Trophoblast cell (in vitro differentiated cells and primary cell): ENCODE measurements around the gene ACOT9.

Source experiments
- DNase-seq, 2 donors: peaks; one replicate each; pipeline ENCODE4 v3.0.0-alpha.2; 2016
- H2AFZ ChIP-seq: 2 replicates; pipeline ENCODE4 v1.6.1; 2013; ENCODE audit warnings: low read length, moderate library complexity, mild to moderate bottlenecking; ENCODE audit not compliant: insufficient read depth, poor library complexity
- H2AK5ac ChIP-seq: 2 replicates; pipeline ENCODE4 v1.6.1; 2013; ENCODE audit warnings: mild to moderate bottlenecking, low read length
- H2BK120ac ChIP-seq: 2 replicates; pipeline ENCODE4 v1.6.1; 2013; ENCODE audit warnings: low read length, mild to moderate bottlenecking, moderate library complexity; ENCODE audit not compliant: insufficient read depth, poor library complexity
- H2BK12ac ChIP-seq: 2 replicates; pipeline ENCODE4 v1.6.1; 2013; ENCODE audit warnings: mild to moderate bottlenecking, low read length, moderate library complexity
- H2BK5ac ChIP-seq: 2 replicates; pipeline ENCODE4 v1.6.1; 2013; ENCODE audit warnings: low read length, low read depth, moderate library complexity, mild to moderate bottlenecking; ENCODE audit not compliant: poor library complexity
- H3K14ac ChIP-seq: 2 replicates; pipeline ENCODE4 v1.6.1; 2013; ENCODE audit warnings: mild to moderate bottlenecking, low read length
- H3K18ac ChIP-seq: 2 replicates; pipeline ENCODE4 v1.6.1; 2013; ENCODE audit warnings: mild to moderate bottlenecking, low read length
- H3K23ac ChIP-seq: 2 replicates; pipeline ENCODE4 v1.6.1; 2013; ENCODE audit warnings: low read length
- H3K27ac ChIP-seq: 2 replicates; pipeline ENCODE4 v1.5.1; 2013; ENCODE audit warnings: low read depth, mild to moderate bottlenecking, inconsistent platforms, low read length, moderate library complexity
- H3K27me3 ChIP-seq: 2 replicates; pipeline ENCODE4 v1.6.1; 2013; ENCODE audit warnings: inconsistent platforms, mild to moderate bottlenecking, low read length, moderate library complexity; ENCODE audit not compliant: insufficient read depth
- H3K36me3 ChIP-seq, 2 experiments: 1 replicate in 1 of 2; 2 replicates in 1 of 2; pipeline ENCODE4 v1.6.1; 2013; ENCODE audit warnings: low read length in 2 of 2, mild to moderate bottlenecking in 2 of 2, moderate library complexity in 1 of 2; ENCODE audit not compliant: insufficient read depth in 2 of 2, control insufficient read depth in 1 of 2
- H3K4ac ChIP-seq: 2 replicates; pipeline ENCODE4 v1.6.1; 2013; ENCODE audit warnings: low read depth, mild to moderate bottlenecking, low read length, moderate library complexity
- H3K4me1 ChIP-seq, 2 experiments: 1 replicate in 1 of 2; 2 replicates in 1 of 2; pipeline ENCODE4 v1.6.1; 2013; ENCODE audit warnings: low read length in 2 of 2, mild to moderate bottlenecking in 2 of 2, moderate library complexity in 1 of 2; ENCODE audit not compliant: insufficient read depth in 2 of 2, control insufficient read depth in 1 of 2
- H3K4me2 ChIP-seq: 2 replicates; pipeline ENCODE4 v1.6.1; 2013; ENCODE audit warnings: inconsistent platforms, mild to moderate bottlenecking, low read length, moderate library complexity
- H3K4me3 ChIP-seq: 2 replicates; pipeline ENCODE4 v1.5.1; 2013; ENCODE audit warnings: mild to moderate bottlenecking, low read depth, low read length, inconsistent platforms
- H3K79me1 ChIP-seq: one replicate; pipeline ENCODE4 v1.6.1; 2013; ENCODE audit warnings: low read length
- H3K79me2 ChIP-seq: 2 replicates; pipeline ENCODE4 v1.6.1; 2013; ENCODE audit warnings: low read length, mild to moderate bottlenecking; ENCODE audit not compliant: control insufficient read depth, insufficient read depth, poor library complexity
- H3K9ac ChIP-seq: 2 replicates; pipeline ENCODE4 v1.6.1; 2013; ENCODE audit warnings: mild to moderate bottlenecking, low read length
- H3K9me3 ChIP-seq: 2 replicates; pipeline ENCODE4 v1.6.1; 2013; ENCODE audit warnings: low read depth, mild to moderate bottlenecking, control low read depth, inconsistent platforms, low read length; ENCODE audit not compliant: insufficient read depth
- H4K12ac ChIP-seq: 2 replicates; pipeline ENCODE4 v1.6.1; 2013; ENCODE audit warnings: low read depth, mild to moderate bottlenecking, low read length, moderate library complexity
- H4K8ac ChIP-seq: 2 replicates; pipeline ENCODE4 v1.6.1; 2013; ENCODE audit warnings: low read depth, mild to moderate bottlenecking, low read length, moderate library complexity
- H4K91ac ChIP-seq: one replicate; pipeline ENCODE4 v1.6.1; 2013; ENCODE audit warnings: low read depth, mild to moderate bottlenecking, low read length, moderate library complexity
- WGBS: extraction: QIAGEN DNeasy Blood & Tissue Kit; methylation state at CpG from one replicate; pipeline ENCODE4 v1.1.7; 2013; ENCODE audit warnings: missing lambda C conversion rate; ENCODE audit not compliant: insufficient read length, insufficient coverage; ENCODE audit errors: extremely low coverage; 5-methylcytosine and 5-hydroxymethylcytosine counted together

ACOT9 gene

GRCh38 chrX:23726191-23726590, 16.9 kb downstream of the ACOT9 start:
- no peak overlapping the region for H3K9ac ChIP-seq
- no peaks in the 10 kb centered on the region for H3K9me3 ChIP-seq
- H3K18ac ChIP-seq: no peak overlapping the region
- no peak overlapping the region for H3K23ac ChIP-seq
- no peak overlapping the region for H3K4ac ChIP-seq
- no CpG with 5 or more reads among the region's 6 CpGs for WGBS
- H4K8ac ChIP-seq: no peak overlapping the region
- no peak overlapping the region for H2BK5ac ChIP-seq
- H2BK12ac ChIP-seq: no peak overlapping the region
- H2AFZ ChIP-seq: no peak overlapping the region
- no peak for DNase-seq
- no peak overlapping the region for H3K4me3 ChIP-seq
- no peaks in the 10 kb centered on the region for H3K4me1 ChIP-seq
- H4K12ac ChIP-seq: no peak overlapping the region
- peaks cover 10 to 16% of the 10 kb centered on the region in 2 experiments for H3K36me3 ChIP-seq
- H2BK120ac ChIP-seq: no peak overlapping the region
- no peak overlapping the region for H3K27ac ChIP-seq
- no peaks in the 10 kb centered on the region for H3K27me3 ChIP-seq
- H2AK5ac ChIP-seq: no peak overlapping the region
- H3K79me1 ChIP-seq: no peaks in the 10 kb centered on the region
- no peak overlapping the region for H3K4me2 ChIP-seq
- H3K79me2 ChIP-seq: no peaks in the 10 kb centered on the region
- H4K91ac ChIP-seq: no peak overlapping the region
- no peak overlapping the region for H3K14ac ChIP-seq

GRCh38 chrX:23720117-23720677, 22.9 kb downstream of the ACOT9 start:
- H2BK12ac ChIP-seq: no peak overlapping the region
- no peak overlapping the region for H4K12ac ChIP-seq
- H3K23ac ChIP-seq: no peak overlapping the region
- H3K79me2 ChIP-seq: no peaks in the 10 kb centered on the region
- H4K91ac ChIP-seq: no peak overlapping the region
- WGBS: no CpG with 5 or more reads among the region's 8 CpGs
- no peaks in the 10 kb centered on the region for H3K27me3 ChIP-seq
- DNase-seq: no peak
- H3K79me1 ChIP-seq: no peaks in the 10 kb centered on the region
- no peak overlapping the region for H3K4me2 ChIP-seq
- no peak overlapping the region for H2BK120ac ChIP-seq
- H3K9me3 ChIP-seq: no peaks in the 10 kb centered on the region
- no peak overlapping the region for H2BK5ac ChIP-seq
- H3K27ac ChIP-seq: no peak overlapping the region
- H3K4ac ChIP-seq: no peak overlapping the region
- H3K4me3 ChIP-seq: no peak overlapping the region
- H2AFZ ChIP-seq: no peak overlapping the region
- peaks cover 10 to 18% of the 10 kb centered on the region in 2 experiments for H3K36me3 ChIP-seq
- H2AK5ac ChIP-seq: no peak overlapping the region
- H3K14ac ChIP-seq: no peak overlapping the region
- H3K18ac ChIP-seq: no peak overlapping the region
- no peaks in the 10 kb centered on the region for H3K4me1 ChIP-seq
- H3K9ac ChIP-seq: no peak overlapping the region
- H4K8ac ChIP-seq: no peak overlapping the region

GRCh38 chrX:23705235-23705634, 37.8 kb downstream of the ACOT9 start:
- Histone ChIP-seq H2BK120ac (no peak overlapping the region), H2BK5ac (no peak overlapping the region), H3K18ac (no peak overlapping the region), H3K27ac (no peak overlapping the region), H3K4ac (no peak overlapping the region), H3K4me1 (no peaks in the 10 kb centered on the region), H3K4me3 (no peak overlapping the region), H3K23ac (no peak overlapping the region), H3K4me2 (no peak overlapping the region), H4K12ac (no peak overlapping the region), H4K91ac (no peak overlapping the region), H3K79me1 (no peaks in the 10 kb centered on the region), H4K8ac (no peak overlapping the region), H2AFZ (no peak overlapping the region), H3K14ac (no peak overlapping the region), H3K27me3 (no peaks in the 10 kb centered on the region), H2BK12ac (no peak overlapping the region), H3K9ac (no peak overlapping the region), H3K79me2 (no peaks in the 10 kb centered on the region), H2AK5ac (no peak overlapping the region), H3K36me3 (peaks cover 11 to 22% of the 10 kb centered on the region in 2 experiments), H3K9me3 (no peaks in the 10 kb centered on the region)
- WGBS: no CpG with 5 or more reads among the region's 5 CpGs
- DNase-seq: no peak

GRCh38 chrX:23704673-23705206, 38.3 kb downstream of the ACOT9 start:
- H3K18ac ChIP-seq: no peak overlapping the region
- H4K91ac ChIP-seq: no peak overlapping the region
- no peaks in the 10 kb centered on the region for H3K4me1 ChIP-seq
- H3K4ac ChIP-seq: no peak overlapping the region
- H2AK5ac ChIP-seq: no peak overlapping the region
- H3K4me2 ChIP-seq: no peak overlapping the region
- no peak overlapping the region for H4K12ac ChIP-seq
- H3K27me3 ChIP-seq: no peaks in the 10 kb centered on the region
- H2BK120ac ChIP-seq: no peak overlapping the region
- no CpG with 5 or more reads among the region's 5 CpGs for WGBS
- no peak overlapping the region for H3K23ac ChIP-seq
- no peaks in the 10 kb centered on the region for H3K79me2 ChIP-seq
- no peak overlapping the region for H3K4me3 ChIP-seq
- H3K36me3 ChIP-seq: peaks cover 11 to 22% of the 10 kb centered on the region in 2 experiments
- H4K8ac ChIP-seq: no peak overlapping the region
- no peak overlapping the region for H2AFZ ChIP-seq
- no peak for DNase-seq
- H2BK12ac ChIP-seq: no peak overlapping the region
- H3K9ac ChIP-seq: no peak overlapping the region
- H3K9me3 ChIP-seq: no peaks in the 10 kb centered on the region
- H3K14ac ChIP-seq: no peak overlapping the region
- no peaks in the 10 kb centered on the region for H3K79me1 ChIP-seq
- no peak overlapping the region for H3K27ac ChIP-seq
- no peak overlapping the region for H2BK5ac ChIP-seq
